Activated CD4-positive, alpha-beta T cell treated with anti-CD3 and anti-CD28 coated beads for 48 hours (primary cell): ENCODE results near the gene MOB4.
"Not testable (repeated sequence)": the region's sequence is repeated elsewhere in the genome, so short reads cannot be mapped to it uniquely, and the experiment has no call there.

Source experiments
- DNase-seq: peaks from one replicate; pipeline ENCODE4 v3.0.0-alpha.2; 2020

MOB4 gene

DNA sequence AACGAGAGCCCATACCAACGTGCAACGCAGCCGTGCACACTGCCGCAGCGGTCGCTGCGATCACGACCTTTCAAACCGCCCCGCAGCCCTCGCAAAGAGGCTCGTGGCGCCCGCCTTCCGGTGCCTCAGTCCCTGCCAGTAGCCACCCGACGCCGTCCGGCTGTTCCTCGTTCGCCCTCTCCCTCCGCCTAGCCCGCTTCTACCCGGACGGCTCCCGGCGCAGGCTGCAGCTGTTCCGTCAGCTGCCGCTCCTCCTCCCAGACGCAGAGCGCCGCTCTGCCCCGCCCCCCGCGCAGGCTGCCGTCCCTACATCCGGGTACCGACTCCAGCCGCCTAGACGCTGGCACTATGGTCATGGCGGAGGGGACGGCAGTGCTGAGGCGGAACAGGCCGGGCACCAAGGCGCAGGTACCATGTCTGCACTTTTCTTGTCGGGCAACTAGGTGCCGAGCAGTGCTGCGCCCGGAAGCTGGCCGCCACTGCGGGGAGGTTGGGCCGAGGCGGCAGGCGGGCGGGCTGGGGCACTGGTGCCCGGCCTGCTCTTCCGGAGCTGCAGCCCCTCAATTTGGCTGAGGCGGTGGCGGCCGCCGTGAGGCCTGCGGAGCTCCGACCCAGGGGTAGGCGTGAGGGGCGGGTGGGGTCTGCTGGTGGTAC, at the start of gene MOB4:
TSS of gene MOB4 (plus strand) at position 328 of the 654 bp plus-strand sequence. CDS start at position 349, 21 bp downstream.
- DNase-seq: peak; percentile 95

DNA sequence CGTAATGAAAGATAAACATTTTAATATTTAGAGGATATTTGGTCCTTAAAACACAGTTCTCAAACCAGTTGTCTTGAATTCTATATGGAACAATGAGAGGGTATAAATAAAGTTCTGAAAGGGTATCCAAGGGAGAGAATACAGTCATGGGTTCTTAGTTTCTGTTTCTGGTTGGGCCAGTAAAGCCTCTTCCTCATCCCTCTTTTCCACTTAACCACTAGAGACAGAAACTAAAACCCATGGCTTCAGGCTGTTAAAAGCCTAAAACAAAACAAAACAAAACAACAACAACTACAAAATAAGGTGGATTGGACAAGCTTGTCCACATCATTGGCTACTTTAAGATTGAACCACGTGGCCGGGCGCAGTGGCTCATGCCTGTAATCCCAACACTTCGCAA, 43.7 kb upstream of the MOB4 start:
- no peak for DNase-seq

DNA sequence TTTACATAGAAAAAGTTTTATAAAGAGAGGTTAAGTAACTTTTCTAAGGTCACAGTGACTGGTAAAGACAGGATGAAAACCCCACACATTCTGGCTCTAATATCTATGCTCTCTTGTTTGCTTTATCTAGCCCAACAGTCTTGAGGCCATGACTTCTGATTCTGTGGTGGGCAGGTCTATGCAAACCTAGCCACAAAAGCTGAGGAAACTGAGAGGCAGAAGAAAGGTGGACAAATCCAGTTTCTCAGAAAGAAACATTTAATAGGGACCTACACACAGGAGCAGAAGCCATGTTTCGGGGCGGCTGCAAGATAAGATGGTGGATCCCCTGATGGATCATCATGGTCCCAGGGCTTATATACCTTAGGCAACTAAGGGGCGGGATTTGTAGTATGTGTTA, 38.1 kb upstream of the MOB4 start:
- no peak for DNase-seq

DNA sequence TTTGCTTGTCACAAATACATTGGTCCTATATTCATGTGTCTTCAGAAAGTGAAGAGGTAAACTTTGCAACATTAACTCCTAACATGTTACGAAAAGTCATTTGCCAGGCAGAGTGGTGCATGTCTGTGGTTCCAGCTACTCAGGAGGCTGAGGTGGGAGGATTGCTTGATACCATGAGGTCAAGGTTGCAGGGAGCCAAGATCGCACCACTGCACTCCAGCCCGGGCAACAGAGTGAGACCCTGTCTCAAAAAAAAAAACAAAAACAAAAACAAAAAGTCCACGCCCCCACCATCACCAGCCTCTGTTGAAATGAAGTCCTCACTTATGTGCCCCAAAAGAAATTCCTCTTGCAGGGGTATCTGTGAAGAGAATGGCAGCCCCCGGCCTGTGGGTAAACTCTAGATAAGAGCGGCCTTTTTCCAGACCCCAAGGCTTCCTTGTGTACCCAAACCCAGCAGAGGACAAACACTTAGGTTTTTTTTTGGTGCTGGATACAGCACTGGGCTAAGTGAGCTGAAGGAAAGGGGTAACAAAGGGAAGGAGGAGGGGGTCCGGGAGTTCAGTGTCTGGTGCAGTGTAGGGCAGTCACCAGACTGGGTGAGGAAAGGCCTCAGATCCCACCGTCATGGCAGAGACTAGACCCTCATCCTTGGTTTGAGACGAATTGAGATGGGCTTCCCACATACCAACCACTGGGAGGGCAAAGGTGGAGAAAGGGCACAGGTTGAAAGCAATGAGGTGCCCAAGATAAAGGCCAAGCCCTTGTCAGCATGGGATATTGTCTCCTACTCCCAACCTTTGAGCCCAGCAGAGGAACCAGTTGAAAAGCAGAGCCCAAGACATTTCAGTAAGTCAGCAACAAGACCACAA, 35.5 kb upstream of the MOB4 start:
- DNase-seq: no peak

DNA sequence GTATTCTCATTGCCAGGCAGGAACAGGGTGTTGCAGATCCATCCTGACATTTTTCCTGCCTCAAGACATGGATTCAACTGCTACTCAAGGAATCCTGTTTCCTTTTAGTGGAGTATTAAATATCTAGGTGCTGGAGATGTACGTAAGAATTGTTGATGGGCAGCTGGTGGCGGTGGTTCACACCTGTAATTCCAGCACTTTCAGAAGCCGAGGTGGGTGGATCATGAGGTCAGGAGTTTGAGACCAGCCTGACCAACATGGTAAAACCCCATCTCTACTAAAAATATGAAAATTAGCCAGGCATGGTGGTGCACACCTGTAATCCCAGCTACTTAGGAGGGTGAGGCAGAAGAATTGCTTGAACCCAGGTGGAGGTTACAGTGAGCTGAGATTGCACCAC, 31.6 kb upstream of the MOB4 start:
- DNase-seq: not testable (repeated sequence)

DNA sequence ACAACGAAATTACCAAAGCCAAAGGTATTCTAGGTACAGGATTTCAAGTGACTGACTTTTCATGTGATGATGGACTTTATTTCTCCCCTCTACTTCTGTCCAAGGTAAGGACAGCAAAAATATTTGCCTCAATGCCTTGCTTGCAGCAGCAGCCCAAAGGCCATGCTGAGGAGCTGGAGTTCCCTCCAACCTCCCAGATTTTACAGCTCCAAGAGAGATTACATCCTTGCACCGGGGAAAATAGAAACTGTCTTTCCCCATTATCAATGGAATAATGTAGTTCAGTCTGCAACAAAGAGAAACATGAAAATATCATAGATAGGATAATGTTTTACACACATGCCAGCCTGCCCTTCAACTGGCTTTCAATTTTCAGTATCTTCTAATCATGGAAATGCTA, 29.7 kb upstream of the MOB4 start:
- DNase-seq: no peak

DNA sequence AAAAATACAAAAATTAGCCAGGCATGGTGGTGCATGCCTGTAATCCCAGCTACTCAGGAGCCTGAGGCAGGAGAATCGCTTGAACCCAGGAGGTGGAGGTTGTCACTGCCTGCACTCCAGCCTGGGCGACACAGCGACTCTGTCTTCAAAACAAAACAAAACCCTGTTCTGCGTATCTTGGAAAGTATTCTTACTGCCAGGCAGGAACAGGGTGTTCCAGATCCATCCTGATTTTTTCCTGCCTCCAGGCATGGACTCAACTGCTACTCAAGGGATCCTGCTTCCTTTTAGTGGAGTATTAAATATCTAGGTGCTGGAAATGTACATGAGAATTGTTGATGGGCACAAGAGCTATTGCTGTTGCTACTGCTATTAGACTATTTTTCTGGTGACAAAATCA, 28.5 kb upstream of the MOB4 start:
- DNase-seq: no peak

DNA sequence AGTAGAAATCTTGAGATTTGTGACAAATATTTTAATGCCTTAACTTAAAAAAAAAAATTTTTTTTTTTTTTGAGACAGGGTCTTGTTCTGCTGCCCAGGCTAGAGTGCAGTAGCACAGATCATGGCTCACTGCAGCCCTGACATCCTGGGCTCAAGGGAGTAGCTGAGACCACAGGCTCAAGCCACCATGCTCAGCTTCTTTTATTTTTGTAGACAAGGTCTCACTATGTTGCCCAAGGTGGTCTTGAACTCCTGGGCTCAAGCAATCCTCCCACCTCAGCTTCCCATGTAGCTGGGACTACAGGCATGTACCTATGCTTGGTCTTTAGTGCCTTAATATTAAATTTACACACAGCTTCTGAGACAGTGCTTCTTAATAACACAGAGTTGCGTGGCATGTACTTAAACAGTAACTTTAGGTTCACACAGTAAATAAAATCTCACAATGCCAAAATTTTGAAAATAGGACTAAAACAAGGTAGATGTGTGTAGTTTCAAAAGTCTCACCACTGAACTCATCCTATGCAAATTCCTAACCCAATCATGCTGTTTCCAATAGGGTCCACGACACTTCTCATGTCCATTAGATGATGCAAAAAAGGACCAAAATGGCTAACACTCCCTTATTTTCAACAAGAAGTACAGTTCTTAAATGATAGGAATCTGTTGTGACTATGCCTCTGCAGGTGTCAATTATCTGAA, 20.3 kb upstream of the MOB4 start:
- no peak for DNase-seq

DNA sequence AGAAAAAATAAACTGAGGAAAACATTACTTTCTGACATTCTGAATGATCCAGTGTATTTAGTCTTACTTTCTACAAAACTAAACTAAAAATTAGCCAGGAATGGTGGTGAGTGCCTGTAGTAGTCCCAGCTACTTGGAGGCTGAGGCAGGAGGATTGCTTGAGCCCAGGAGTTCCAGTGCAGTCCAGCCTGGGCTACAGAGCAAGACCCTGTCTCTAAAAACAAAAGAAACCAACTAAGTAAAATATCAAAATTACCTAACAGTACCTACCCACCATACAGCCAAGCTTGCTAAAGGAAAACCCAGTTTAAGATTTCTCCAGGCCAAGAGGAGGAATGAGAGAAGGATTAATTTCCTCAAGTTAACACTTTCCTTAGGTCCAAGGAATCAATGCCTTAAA, 19.2 kb upstream of the MOB4 start:
- no peak for DNase-seq

DNA sequence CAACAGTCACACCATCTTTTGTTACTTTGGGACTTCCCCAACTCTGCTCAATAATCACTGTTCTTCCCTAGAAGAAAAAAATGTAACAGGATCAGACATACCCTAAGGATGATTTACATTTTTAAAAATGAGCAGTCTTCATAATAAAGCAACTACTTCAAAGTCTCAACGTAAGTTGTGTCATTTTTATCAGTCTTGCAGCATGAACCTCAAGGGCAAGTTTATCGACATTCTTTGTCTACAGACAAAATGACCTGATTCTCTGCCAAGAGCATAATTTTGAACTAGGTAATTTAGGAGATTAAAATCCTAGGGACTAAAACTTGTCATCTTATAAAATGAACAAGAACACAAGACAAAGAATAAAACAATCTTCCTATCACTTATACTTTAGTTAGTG, 18.5 kb upstream of the MOB4 start:
- DNase-seq: no peak

DNA sequence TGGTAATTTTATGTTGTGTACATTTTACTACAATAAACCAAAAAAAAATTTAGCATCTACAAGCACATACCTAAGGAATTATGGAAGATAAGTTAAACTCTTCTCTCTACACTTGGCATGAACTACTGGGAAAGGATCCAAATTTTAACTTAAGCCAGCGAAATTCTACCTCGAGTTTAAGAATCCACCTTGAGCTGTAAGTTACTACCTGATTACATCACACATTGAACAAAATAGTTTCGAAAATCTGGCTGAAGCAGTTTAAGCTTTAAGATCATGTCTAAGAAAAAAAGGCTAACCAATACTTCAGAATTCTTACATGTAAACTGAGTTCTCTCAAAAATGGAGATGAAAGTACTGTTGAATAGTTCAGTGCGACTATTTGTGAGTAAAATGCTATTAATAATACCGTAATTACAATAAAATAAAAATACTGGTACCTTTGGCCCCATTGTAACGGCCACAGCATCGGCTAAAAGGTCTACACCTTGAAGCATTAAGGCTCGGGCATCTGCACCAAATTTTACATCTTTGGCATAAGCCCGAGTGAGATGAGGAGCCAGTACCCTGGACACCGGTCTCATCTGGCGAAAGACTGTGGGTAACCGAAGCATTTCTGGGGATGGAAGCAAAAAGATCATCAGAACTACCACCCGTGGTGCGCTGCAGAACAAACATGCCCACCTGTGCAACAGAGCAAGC, 17.5 kb upstream of the MOB4 start:
- DNase-seq: no peak

DNA sequence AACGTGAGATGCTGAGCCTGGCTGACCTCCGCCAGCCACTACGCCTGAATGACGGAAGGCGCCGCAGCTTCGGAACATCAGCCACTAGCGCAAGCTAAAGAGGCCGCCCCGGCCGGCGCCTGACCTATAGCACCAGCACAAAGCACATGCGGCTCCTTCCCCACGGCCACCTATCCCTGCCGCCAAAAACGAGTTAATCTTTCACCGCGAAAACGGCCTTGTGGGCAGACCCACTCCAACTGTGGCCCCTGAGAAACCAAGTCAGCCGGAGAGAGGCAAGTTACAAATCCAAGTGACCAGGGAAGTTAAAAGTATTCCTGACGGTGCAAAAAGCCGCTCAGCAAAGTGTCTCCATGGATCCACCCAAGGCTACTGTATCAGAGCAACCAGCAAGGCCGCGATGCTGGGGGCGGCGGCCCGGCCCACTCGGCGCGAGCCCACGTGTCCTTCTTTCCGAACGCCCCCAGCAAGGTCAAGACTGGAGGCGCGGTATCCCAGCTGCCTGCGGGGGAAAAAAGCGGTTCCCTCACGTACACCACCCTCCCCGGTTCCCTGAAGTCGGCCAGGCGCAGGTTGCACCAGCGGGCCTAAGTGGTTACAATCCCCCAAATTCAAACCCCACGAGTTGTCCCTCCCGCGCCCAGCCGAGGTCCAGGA, 16.8 kb upstream of the MOB4 start:
- peak; percentile 68 for DNase-seq

DNA sequence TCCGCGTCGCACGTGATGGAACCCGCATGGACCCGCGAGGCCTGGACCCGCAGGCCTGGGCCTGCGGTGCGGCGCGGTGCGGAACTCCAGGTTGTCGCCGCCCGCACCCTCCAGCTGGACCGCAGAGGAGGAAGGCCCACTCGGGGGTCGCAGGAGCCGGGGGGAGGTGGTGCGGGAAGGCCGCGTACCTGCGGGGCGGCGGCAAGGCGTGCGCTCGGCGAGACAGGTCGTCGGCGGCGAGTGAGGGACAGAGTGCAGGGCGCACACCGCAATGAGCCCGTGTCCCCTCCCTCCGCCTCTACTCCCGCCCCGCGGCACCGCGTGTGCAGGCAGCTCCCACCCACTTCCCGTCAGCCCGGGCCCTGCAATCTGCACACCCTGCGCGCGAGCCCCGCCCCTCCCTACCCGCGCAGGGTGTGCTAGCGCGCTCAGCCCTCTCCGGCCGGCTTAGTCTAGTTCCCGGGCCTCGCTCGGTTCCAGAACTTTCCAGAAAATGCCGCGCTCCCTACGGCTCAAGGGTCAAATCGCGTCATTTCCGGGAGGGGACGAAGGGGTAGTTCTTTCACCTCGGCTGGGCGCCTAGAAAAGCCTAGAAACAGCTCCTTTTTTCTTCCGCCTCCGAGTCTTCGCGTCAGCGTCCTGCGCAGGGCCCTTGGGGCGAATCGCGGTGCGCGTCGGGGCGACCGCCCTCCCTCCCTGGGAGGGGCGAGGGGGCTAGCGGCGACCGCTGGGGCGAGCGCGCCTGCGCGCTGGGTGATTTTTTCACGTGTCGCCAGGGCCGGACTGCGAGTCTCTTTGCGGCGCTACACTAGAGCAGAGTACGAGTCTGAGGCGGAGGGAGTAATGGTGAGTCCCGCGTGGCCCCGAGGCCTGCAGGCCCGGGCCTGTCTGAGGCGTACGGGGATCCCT, 16.0 kb upstream of the MOB4 start, which contains the start of the genes HSPD1 and HSPE1:
TSS of gene HSPD1 (minus strand) at position 247 of the 909 bp plus-strand sequence. CDS start 992 bp downstream, outside the sequence.
TSS of gene HSPE1 (plus strand) at position 786 of the 909 bp plus-strand sequence. CDS start at position 844, 58 bp downstream.
- peak; percentile 98 for DNase-seq

DNA sequence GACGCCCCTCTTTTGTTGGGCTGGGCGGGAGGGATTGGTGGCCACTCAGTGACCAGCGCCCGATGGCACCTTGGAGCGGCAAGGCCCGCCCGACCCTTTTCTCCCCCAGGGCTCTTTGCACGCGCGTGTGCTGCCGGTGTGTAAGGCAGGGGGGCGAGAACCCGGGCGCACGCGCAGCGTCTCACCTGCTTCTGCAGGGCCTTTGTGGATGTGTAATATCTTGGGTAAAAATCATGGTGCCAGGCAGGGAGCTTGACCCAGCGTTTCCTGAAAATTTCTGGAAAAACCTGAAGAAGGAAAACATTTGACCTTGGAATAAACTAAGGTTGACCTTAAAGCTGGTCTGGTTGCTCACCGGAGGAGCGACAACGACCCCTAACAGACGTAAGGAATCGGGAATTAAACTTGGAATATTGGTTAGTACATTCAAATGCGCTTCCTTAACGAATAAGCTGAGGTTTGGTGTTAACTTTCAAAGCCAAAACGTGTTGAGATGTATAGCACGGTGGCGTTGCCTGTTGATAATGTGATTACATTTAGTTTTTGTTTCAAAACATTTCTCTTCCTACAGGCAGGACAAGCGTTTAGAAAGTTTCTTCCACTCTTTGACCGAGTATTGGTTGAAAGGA, 15.2 kb upstream of the MOB4 start:
- no peak for DNase-seq

DNA sequence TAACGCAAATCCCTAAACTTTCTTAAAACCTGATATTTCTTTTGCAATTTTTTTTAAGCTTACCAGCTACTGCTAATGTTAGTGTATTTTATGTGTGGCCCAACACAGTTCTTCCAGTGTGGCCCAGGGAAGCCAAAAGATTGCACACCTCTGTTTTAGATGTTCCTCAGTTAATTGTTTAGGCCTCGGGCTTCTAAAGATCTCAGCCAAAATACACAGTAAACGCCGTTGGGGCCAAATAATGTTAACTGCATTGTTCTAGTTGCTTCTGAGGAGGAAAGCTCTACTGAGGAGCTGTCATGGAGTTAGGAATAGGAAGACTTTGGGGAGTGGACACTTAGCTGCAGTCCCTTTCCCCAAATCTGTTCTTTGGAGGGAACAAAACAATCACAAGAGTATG, 13.7 kb upstream of the MOB4 start:
- DNase-seq: no peak

DNA sequence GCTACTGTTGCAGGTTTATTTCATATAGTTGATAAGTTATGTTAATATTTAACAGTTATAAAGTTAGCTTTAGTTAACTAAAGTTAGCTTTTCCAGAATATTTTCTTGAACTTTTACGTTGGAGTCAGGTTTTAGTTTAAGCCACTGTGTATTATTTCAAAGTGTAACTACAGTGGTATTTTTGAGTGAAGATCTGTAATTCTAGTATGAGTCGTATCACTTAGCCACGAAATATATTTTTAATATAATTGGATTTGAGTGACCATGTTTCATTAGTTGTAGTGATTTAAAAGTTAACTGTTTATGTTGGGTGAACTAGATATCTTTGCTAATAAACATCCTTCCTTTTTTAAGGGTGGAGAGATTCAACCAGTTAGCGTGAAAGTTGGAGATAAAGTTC, 13.2 kb upstream of the MOB4 start:
- no peak for DNase-seq

DNA sequence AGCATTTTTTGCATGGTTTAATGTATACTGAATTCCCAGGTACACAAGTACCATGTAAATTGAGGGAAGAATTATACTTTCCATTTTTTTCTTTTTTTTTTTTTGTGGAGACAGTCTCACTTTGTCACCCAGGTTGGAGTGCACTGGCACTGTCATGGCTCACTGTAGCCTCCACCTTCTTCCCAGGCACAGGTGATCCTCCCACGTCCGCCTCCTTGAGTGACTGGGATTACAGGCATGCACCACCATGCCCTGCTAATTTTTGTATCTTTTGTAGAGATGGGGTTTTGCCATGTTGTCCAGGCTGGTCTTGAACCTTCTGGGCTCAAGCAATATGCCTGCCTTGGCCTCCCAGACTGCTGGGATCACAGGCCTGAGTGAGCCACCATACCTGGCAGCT, 11.9 kb upstream of the MOB4 start:
- DNase-seq: no peak

DNA sequence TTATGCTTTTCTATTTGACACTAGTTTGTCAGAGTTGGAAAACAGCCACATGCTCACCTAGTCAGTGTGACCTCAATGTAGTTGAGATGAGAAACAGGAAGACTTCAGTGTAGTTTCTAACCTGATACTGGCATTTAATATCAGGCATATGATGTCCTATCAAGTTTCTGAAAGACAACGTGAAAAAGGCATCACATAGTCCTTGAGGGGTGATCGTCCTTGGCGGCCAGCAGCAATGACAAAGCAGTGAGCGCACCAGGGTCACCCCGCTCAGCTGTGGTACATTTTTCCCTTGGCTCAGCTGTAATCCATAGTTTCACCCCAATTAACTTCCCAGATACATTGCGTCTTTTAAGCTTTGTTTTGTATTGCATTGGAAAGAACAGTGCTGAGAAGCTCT, 11.4 kb upstream of the MOB4 start:
- DNase-seq: no peak

DNA sequence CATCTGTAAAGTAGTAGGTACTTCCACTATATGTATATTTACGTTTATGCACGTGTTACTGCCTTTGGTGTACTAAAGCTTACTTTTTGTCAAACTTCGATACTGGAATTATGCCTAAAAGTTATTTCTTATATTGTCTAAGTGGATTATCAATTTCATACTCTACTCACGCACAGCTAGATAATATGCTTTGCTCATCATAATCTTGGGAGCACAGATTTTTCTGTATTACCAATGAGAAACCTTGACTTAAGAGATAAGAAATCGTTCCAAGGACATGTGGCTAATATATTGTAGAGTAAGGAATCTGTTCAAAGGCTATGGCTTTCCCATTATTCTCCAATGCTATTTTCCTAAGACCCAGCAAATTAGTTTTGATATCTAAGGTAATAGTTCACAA, 9.2 kb upstream of the MOB4 start:
- DNase-seq: no peak

DNA sequence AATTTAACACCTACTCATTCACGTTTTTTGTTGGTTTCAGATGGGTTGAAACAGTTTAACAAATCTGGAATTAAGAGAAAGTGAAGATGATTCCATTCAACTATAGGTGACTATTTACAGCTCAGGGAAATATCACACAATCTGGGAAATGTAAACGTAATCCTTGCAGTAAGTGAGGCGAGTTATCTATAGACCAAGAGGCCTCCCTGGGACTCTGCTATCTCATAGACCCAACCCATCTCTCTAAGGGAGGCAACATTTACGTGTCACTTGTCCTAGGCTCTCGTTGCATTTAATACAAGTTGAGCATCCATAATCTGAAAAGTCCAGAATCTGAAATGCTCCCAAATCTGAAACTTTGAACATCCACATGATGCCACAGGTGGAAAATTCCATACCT, 2.0 kb upstream of the MOB4 start:
- no peak for DNase-seq

DNA sequence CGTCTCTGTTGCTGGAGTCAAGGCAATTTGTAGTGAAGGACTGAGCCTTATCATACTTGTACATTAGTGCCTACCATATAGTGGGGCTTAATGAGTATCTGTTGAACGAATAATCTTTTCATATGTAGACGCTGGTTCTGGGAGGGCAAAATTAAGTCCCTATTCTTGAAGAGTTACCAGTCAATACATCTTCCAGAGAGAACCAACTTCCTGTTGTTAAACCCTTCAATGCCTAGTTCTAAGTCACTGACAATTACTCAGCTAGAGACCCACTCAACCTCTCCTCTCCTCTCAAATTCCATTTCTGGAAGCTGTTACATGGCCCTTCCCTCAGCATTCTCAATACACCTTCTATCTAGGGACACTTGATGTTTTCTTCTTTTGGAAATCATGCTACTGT, 1.1 kb upstream of the MOB4 start:
- DNase-seq: no peak
